HG03565 (cell line): Measurements from ENCODE around the gene UQCRC1.

Experiments used
- ATAC-seq: cut with Tn5 transposase; IDR thresholded peaks from one replicate; pipeline ENCODE4 v1.9.1; 2021; ENCODE audit warnings: mild to moderate bottlenecking, moderate library complexity; ENCODE audit not compliant: unreplicated experiment

Gene UQCRC1

GRCh38 chr3:48609088-48610005 lies at the start of gene UQCRC1:
Gene UQCRC1 (minus strand): TSS chr3:48609646. CDS start chr3:48609620, 26 bp downstream.
- peak; percentile 90 for ATAC-seq

- no peak for ATAC-seq
Observed at GRCh38 chr3:48656841-48657281, 47.4 kb upstream of the UQCRC1 start.

DNA sequence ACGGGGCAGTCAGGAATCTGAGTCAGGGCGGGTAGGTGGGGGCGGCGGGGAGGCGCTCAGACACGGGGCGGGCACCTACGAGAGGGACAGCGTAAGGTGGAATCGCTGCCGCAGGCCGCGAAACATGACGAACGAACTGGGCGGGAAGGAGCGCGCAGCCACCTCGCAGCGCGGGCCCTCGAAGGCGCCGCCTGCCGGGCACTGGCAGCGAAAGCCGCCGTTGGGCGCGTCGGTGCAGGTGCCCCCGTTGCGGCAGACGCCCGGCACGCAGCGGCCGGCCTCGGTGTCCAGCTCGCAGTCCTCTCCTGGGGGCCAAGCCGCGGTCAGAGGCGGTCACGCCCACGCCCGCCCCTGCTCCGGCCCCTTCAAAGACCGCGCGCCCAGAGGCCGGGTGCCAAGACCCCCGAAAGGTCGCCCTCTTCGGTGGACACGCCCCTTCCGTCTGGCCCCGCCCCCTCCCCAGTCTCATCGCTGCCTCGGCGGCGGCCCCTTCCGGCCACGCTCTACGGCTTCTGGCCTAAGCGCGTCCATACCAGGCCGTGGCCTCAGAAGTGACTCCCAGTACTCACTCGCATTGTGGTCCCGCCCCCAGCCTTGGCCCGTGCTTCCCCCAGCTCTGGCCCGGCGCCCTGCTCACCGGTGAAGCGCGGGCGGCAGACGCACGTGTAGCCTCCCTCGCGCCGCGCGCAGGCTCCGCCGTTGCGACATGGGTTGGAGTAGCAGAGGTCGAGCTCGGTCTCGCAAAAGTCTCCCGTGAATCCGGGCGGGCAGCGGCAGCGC lies 46.8 kb upstream of the UQCRC1 start:
- ATAC-seq, result peak; percentile 42

GRCh38 chr3:48655606-48656005 lies 46.2 kb upstream of the UQCRC1 start:
- no peak for ATAC-seq

DNA sequence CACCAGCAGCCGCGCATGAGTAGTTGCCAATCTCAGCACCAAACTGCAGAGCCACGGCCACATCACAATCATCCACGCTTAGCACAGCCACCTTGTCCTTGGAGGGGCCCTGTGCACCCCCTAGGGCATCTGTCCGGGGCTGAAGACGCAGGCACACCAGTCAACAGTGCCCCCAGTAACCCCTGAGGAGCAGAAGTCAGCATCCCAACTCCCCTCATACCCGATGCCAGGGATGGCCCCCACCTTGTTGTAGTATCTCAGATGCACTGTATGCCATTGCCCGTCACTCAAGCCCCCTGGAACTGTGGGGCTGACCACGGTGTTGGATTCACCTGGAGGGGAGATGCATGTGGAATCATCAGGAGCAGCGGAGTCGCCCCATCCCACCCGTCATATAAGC lies 45.6 kb upstream of the UQCRC1 start:
- ATAC-seq, result no peak

- ATAC-seq, result no peak
Observed at GRCh38 chr3:48652923-48653715, 43.7 kb upstream of the UQCRC1 start.

DNA sequence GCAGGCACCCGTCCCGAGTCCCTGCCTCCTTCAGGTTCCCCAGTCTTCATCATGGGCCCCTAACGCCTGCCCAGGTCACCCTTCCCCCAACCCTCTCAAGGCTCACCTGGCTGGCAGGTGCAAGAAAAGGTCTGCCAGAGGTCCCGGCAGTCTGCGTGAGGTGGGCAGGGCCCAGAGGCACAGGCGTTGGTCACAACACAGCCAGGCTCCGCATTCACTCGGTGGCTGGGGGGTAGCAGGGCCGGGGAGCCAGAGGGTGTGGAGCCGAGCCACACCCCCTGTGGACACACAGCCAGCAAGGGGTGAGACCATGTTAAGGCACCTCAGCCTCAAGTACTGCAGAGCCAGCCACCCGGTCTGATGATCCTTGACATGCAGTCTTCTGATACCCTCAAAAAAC lies 42.3 kb upstream of the UQCRC1 start:
- ATAC-seq, result no peak

DNA sequence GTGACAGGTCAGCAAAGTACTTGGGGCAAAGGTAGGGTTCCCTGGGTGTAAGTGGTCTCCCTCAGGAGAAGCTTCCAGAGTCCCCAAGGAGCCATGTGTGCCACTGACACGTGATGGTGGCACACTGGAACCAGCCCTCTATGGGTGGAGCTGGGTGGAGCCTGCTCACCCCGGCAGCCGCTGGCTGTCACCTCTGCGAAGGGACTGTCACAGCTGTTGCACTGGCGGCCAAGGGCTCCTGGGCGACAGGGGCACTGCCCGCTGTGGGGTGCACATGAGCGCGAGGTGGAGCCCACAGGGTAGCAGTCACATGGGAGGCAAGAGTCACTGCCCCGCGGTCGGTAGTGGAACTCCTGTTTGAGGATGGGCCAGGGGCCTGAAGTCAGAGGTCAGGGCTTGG lies 41.3 kb upstream of the UQCRC1 start:
- no peak for ATAC-seq

DNA sequence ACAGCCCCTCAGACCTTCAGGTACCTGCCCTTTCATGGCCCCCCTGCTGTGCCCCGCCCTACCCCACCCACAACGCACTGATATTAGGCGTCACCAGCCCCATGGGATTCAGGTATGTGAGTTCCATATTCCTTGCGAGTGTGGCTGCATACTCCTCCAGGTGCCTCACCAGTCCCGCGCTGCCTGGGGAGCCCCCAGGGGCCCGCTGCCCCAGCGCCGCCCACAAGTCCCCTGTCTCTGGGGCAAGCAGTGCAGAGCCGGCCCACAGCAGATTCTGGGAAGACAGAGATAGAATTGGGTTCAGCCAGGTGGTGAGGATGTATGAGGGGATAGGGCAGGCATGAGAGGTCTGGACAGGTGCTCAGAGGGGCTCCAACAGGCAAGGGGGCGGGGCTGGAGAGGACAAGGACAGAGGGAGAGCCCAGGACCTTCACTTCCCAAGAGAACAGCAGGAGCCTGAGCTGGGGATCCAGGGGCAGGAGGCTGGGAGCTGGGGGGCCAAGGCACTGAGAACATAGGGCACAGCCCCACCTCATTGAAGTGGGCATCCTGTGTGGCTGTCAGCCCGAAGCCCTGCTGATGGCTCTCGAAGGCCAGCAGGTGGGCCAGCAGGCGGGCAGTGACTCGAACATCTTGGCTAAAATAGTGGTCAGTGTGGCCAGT lies 38.9 kb upstream of the UQCRC1 start:
- ATAC-seq, result no peak

DNA sequence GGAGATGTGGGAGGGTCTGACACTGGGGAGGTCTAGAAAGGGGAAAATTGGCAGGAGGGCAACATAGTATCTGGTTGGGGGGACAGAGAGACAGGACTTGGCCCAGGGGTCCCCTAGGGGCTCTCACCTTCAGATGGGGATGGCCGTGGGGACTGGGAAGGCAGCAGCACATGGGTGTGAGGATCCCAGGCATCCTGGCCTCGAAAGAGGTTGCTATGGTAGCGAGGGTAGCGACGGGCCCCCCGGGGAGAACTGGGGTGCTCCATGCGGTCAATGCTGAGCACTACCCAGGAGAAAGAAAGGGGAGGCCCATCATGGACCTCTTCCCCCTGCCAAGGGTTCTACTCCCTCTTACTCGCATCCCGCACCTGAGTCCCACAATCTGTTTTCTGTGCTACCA lies 38.3 kb upstream of the UQCRC1 start:
- no peak for ATAC-seq

DNA sequence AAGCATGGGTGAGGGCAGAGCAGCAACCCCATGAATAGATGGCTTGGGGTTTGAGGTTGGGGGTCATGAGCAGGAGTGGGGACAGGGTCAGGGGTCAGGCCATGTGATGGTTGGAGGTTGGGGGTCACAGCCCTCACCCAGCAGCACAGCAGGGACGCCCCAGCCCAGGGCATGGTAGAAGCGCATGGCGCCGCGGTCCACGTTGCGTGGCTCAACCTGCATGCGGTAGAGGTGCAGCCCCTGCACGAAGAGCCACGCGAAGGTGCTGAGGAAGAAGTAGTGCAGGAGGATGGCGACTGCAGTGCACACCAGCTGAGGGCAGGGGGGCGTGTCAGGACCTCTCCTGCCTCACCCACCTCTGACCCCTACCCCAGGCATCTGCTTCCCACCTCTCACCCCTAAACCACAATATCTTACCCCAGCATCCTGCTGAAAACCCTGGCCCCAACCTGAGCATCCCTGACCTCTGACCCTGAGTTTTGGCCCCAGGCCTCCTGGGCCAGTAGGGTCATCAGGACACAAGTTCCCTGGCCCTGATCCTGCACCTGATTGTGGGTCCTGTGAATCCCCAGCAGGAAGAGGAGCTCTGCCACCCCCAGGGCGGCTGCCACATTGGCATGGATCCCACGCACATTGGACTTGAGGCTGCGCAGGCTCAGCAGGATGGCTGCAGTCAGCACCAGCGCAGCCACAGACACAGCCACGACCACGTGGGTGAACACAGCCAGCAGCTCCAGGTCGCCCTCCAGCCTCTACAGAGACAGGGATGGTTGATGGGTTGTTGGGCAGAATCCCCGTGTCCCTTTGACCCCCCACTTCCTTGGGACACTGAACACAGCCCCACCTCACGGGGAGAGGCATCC lies 35.7 kb upstream of the UQCRC1 start:
- no peak for ATAC-seq

GRCh38 chr3:48642605-48643004 lies 33.2 kb upstream of the UQCRC1 start:
- ATAC-seq, result no peak

DNA sequence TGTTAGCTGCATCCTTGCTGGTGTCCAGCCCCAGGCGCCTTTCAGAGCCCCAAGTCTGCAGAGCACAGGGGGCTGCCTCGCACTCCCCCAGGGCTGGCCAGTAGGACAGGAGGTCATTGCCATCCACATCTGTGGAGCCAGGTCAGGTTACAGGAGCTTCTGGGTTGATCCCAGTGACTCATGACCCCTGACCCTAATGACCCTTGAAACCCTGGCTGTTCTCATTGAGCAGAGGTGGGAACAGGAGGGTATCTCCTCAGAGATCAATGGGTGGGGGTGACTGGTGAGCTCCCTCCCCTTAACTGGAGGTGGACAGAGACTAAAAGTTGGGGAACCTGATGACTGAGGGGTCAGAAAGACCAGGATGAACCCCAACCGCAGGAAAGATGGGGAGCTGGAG lies 31.9 kb upstream of the UQCRC1 start:
- no peak for ATAC-seq

GRCh38 chr3:48639944-48640606 lies 30.6 kb upstream of the UQCRC1 start:
- no peak for ATAC-seq

DNA sequence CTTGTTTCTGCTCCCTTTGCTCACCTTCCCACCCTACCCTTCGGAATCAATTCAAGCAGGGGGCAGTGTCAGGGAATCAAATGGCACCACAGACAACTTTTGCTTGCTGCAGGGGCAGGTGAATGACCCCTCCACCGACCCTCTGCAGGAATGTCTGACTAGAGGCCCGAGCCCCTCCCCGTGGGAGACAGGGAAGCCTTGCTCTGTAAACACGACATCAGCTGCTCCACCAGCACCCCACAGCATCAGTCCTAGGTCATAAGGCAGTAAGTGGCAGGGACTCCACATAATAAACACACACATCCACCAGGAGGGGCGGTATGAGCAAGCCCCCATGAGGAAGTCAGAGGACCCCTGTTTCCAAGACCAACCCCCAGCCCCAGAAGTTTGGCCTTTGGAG lies 27.9 kb upstream of the UQCRC1 start:
- no peak for ATAC-seq

GRCh38 chr3:48636149-48636655 lies 26.8 kb upstream of the UQCRC1 start:
- ATAC-seq, result no peak

GRCh38 chr3:48635222-48636021 lies 26.0 kb upstream of the UQCRC1 start, which contains the start of gene SLC26A6:
Gene SLC26A6 (minus strand): TSS chr3:48635461. CDS start chr3:48635393, 68 bp downstream.
- peak; percentile 80 for ATAC-seq

DNA sequence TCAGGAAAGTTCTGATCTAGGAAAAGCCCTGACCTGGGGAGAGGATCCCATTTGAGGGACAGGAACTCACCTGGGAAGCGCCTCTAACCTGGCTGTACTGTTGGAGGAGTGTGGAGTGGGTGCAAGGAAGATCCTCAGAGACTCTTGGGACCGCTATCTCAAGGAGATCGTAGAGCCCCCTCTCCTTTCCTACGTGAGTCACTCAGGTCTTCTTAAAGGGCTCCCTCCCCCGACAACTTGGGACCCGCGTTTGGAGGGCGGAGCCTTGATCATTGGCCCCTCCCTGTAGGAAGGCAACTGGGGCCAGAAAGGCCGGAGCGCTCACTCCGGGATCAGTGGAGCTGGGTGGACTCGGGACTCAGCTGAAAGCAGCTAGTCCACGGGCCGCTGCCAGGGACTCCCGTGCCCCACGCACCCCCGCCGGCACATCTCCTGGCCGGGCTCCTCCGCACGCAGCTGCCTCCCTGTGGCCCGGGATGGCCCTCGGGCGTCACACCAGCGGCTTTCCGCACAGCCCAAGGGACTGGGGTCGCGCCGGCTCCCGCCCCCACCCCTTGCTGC lies 25.3 kb upstream of the UQCRC1 start:
- no peak for ATAC-seq
